ENCODE results near the gene EIF3I. TPM values are rescaled to one million over a fixed set of nuclear protein-coding genes. Genes with fewer than 3 reads are reported as not detected.

EIF3I gene
- total and polyA plus RNA-seq, 2 of the 13 experiments (the other 11 are each of a cell fraction or from before 2014, with no cell fraction given): 210 to 223 TPM

GRCh38 chr1:32274646-32275340, 52.6 kb downstream of the EIF3I start:
- CTCF ChIA-PET (ENCODE audit: low intra/inter-chr PET ratio, low total read pairs): no interaction called here

More at GRCh38 chr1:32274646-32275340, 52.6 kb downstream of the EIF3I start:
- Histone ChIP-seq H3K36me3 (replicated peaks in 1 of 2; ENCODE audit: control insufficient read depth in 1 of 2, insufficient read depth in 2 of 2, low read length in 2 of 2) (no peaks in the 10 kb centered on the region), H4K20me1 (ENCODE audit: insufficient read depth, low read length) (no peaks in the 10 kb centered on the region), H3K4me1 (ENCODE audit: insufficient read depth, low read length) (peaks cover 21% of the 10 kb centered on the region), H3K79me2 (ENCODE audit: insufficient read depth, low read length) (no peaks in the 10 kb centered on the region), H3K27me3 (ENCODE audit: control insufficient read depth in 1 of 2, insufficient read depth in 2 of 2, low read length in 2 of 2) (peaks cover 0 to 10% of the 10 kb centered on the region in 2 experiments; a peak in 1 of 5 replicates), H3K4me3 (replicated peaks in 1 of 3; ENCODE audit: insufficient read depth in 1 of 3, low read depth in 2 of 3, low read length in 3 of 3) (no peak overlapping the region), H3K4me2 (ENCODE audit: low read depth, low read length) (peak overlapping the region; percentile 57; the same call in 1 of the 2 replicates), H3K9me3 (ENCODE audit: low read length) (no peaks in the 10 kb centered on the region), H3K9ac (ENCODE audit: insufficient read depth, low read depth, low read length) (no peak overlapping the region), H2AFZ (ENCODE audit: low read length) (no peak overlapping the region), H3K27ac (ENCODE audit: extremely low read length, insufficient read depth, low read length) (no peak overlapping the region)
- FAIRE-seq (no peak), DNase-seq (ENCODE audit: low spot score) (no peak), ATAC-seq (no peak)
- intact Hi-C loops (cut with micrococcal nuclease; ENCODE audit: unreplicated experiment): no loop called here
- POLR2A ChIA-PET: interaction anchor here (0.9 to 1.2 kb wide), 3 partner anchors 17 to 61 kb away, joined by 3 to 4 read pairs (median 4); partner anchors contain the start of genes HDAC1 and MARCKSL1
- TF ChIP-seq RELA (CRISPR knock-in tag; IDR thresholded peaks at IDR 0.05): no peak
- no peak for TF ChIP-seq MEIS1 (CRISPR knock-in tag; IDR thresholded peaks at IDR 0.05; ENCODE audit: borderline replicate concordance)
- TF ChIP-seq ZNF672 (CRISPR knock-in tag; IDR thresholded peaks at IDR 0.05): no peak
- TF ChIP-seq U2AF1 (optimal IDR thresholded peaks at IDR 0.05; ENCODE audit: low read depth, low read length): no peak
- TF ChIP-seq ZNF782 (CRISPR knock-in tag; IDR thresholded peaks at IDR 0.05; ENCODE audit: borderline replicate concordance): no peak
- TF ChIP-seq FLYWCH1 (CRISPR knock-in tag; IDR thresholded peaks at IDR 0.05): no peak
- no peak for TF ChIP-seq GPN1 (CRISPR knock-in tag; IDR thresholded peaks at IDR 0.05; ENCODE audit: borderline replicate concordance)
- TF ChIP-seq ETS1 (CRISPR knock-in tag; IDR thresholded peaks at IDR 0.05): no peak
- TF ChIP-seq KDM1A (CRISPR knock-in tag; IDR thresholded peaks at IDR 0.05): no peak
- TF ChIP-seq ATAD3A (CRISPR knock-in tag; IDR thresholded peaks at IDR 0.05): no peak
- no peak for TF ChIP-seq SETDB1 (CRISPR knock-in tag; IDR thresholded peaks at IDR 0.05; ENCODE audit: borderline replicate concordance)
- no peak for TF ChIP-seq BORCS8-MEF2B (CRISPR knock-in tag; IDR thresholded peaks at IDR 0.05)
- TF ChIP-seq ZNF34 (CRISPR knock-in tag; IDR thresholded peaks at IDR 0.05; ENCODE audit: borderline replicate concordance): no peak
- TF ChIP-seq ZNF468 (CRISPR knock-in tag; IDR thresholded peaks at IDR 0.05): no peak
- TF ChIP-seq CEBPB (IDR thresholded peaks at IDR 0.05; ENCODE audit: borderline replicate concordance, low read depth, low read length): no peak
- no peak for TF ChIP-seq YEATS4 (CRISPR knock-in tag; IDR thresholded peaks at IDR 0.05; ENCODE audit: borderline replicate concordance)
- WGBS (ENCODE audit: low lambda C conversion rate): 78% methylated on average over 30 of the region's 31 CpGs
- in situ Hi-C loops (cut with HindIII; ENCODE audit: extremely low pct_ligation_motif_present, low pct_unique_long_range_greater_than_20kb): no loop called here
- no TSS peak for BruUV-seq (replicated peaks)

Data from HepG2 (cell line).